GM21737 (cell line): ENCODE results near the gene SOCS1.

Experiments used
- ATAC-seq: cut with Tn5 transposase; IDR thresholded peaks from one replicate; pipeline ENCODE4 v1.9.1; 2021; ENCODE audit warnings: mild to moderate bottlenecking, moderate library complexity; ENCODE audit not compliant: unreplicated experiment

Gene SOCS1

GRCh38 chr16:11289202-11289601, 33.2 kb upstream of the SOCS1 start:
- ATAC-seq, result no peak

DNA sequence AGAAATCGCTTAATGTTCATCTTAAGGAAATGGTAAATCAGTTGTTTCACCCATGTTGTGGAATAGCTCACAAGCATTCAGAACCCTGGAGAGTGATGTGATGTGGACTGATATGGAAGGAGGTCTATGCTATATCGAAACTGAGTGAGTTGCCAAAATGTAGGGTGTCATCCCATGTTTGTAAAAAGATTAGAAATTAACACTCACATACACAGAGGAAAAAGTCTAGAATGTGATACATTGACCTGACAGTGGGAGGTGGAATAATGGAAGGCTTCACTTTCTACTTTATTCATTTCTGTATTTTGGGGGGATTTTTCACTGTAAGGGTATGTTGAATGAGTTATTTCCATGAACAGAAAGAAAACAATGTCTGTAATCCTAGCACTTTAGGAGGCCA, 29.8 kb upstream of the SOCS1 start:
- no peak for ATAC-seq

DNA sequence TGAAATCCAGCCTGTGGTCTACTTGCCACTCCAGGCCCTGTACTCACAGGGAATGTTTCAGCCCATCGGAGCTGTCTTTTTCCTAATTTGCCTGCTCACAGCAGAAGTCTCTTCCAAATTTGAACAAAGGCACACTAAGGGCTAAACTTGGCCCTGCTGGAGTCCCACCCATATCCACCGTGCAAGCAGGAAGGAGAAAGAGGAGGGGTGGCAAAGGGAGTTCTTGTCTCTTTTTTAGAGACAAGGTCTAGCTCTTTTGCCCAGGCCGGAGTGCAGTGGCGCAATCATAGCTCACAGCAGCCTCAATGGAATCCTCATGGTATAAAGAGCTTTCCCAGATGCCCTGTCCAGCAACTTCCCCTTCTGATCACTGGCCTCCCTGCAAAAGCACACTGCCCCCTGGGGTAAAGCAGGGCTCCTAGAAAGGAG, 27.8 kb upstream of the SOCS1 start:
- ATAC-seq, result no peak

DNA sequence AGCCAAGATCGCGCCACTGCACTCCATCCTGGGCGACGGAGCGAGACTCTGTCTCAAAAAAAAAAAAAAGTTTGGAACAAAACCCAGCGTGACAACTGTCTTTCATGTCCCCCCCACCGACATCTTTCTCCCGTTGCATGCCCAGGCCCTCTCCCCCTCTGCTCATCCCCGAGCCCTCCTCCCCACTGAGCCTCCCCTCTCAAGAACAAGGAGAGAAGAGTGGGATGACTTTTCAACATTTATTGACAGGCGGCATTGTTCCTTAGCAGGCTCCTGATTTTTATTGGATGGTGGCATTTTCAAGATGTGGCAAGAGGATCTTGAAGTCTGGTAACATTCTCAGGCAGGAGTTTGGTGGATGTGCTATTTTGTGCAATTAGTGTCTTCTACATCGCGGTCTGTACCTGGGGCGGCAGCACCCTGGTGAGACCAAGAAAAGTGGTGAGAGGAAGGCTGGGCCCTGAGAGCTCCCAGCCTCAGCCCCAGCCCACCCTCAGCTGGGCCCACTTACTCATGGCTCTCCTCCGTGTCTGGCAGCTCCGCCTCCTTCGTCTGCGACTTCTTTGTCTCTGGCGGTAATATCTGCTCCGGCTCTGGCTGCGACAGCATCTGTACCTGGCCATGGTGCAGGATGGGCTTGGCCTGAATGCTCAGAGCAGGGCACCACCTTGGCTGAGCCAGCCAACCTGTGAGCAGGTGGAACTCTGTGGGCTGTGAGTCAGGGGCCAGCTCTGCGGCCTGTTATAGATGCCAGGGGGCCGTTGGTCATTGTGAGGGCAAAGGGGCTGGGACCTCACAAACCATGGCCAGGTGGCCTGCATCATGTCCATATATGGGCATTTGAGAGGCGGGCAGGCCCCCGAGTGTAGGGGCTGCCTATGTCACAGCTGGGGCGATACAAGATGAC, 24.9 kb upstream of the SOCS1 start, which contains the start of gene PRM1:
Gene PRM1 (minus strand): TSS at position 715 of the 907 bp plus-strand sequence. CDS start 92 bp downstream, at position 623.
- ATAC-seq, result no peak

DNA sequence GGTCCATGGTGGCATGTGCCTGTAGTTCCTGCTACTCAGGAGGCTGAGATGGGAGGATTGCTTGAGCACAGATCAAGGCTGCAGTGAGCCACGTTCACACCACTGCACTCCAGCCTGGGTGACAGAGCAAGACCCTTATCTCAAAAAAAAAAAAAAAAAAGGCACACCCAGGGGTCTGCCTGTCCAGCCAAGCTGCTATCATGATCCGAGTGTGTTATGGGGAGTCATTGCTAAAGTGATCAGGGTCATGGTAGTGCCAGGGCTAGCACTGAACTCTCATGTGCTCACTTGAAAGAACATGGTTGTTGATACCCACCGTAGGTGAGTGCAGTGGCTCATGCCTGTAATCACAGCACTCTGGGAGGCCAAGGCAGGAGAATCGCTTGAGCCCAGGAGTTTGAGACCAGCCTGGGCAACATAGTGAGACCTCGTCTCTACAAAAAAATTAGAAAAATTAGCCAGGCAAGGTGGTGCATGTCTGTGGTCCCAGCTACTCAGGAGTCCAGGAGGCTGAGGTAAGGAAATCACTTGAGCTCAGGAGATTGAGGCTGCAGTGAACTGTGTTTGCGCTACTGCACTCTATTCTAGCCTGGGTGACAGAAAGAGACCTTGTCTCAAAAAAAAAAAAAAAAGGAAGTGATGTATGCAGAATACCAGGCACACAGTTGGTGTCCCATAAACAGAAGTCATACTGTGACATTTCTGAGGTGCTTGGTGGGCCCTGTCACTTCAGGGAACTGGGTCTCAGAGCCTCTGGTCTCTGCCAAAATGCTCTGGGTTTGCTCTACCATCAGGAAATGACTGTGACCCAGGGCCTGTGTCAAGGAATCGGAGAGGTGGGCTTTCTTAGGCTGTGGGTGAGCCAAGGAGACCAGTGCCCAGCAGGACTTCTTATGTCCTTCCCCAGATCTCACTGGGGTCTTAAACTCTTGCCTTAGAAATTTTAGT, 23.0 kb upstream of the SOCS1 start:
- ATAC-seq, result no peak

DNA sequence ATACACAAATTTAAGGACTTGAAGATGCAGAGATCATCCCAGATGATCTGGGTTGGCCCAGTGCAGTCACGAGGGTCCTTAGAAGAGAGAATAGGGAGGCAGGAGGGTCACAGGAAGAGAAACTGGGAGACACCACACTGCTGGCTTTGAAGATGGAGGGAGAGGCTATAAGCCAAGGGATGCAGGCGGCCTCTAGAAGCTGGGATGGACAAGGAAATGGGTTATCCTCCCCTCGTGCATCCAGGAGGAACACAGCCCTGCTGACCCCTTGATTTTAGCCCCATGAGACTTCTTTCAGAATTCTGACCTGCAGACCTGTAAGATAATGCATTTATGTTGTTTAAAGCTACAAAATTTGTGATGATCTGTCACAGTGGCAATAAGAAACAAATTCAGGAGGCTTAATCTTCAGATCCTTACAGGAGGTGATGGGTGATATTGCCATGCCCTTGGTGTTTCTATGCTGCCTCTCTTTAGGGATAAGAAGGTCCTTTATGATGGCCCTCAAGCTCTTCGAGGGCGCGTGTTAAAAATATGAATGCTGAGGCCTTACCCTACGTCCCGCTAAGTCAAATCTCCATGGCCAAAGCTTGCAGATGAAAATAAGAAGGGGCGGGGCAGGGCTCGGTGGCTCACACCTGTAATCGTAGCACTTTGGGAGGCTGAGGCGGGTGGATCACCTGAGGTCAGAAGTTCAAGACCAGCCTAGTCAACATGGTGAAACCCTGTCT, 21.8 kb upstream of the SOCS1 start:
- no peak for ATAC-seq

- no peak for ATAC-seq
Observed at GRCh38 chr16:11276896-11277593, 21.0 kb upstream of the SOCS1 start.

GRCh38 chr16:11276143-11276895, 20.3 kb upstream of the SOCS1 start, which contains the start of gene PRM2:
TSS of gene PRM2 (minus strand) at chr16:11276480. CDS start at chr16:11276370, 110 bp downstream.
- no peak for ATAC-seq

DNA sequence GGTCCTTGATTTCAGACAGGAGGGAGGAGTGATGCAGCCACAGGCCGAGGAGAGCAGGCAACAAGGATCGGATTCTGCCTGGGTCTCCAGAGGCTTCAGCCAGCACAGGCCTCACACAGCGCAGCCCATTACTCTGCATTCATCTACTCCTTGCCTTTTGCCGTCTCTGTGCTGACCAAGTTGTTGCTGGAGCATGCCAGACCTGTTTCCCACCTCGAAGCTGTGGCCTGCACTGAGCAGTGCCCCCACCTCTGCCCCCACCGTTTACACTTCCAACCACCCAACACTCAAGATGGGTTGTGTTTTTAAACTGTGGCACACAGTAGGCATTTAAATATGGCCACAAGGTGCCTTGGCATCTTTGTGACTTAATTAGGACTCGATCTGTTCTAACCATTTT, 19.0 kb upstream of the SOCS1 start:
- ATAC-seq, result no peak

- ATAC-seq, result no peak
Observed at GRCh38 chr16:11273721-11274324, 17.8 kb upstream of the SOCS1 start.

DNA sequence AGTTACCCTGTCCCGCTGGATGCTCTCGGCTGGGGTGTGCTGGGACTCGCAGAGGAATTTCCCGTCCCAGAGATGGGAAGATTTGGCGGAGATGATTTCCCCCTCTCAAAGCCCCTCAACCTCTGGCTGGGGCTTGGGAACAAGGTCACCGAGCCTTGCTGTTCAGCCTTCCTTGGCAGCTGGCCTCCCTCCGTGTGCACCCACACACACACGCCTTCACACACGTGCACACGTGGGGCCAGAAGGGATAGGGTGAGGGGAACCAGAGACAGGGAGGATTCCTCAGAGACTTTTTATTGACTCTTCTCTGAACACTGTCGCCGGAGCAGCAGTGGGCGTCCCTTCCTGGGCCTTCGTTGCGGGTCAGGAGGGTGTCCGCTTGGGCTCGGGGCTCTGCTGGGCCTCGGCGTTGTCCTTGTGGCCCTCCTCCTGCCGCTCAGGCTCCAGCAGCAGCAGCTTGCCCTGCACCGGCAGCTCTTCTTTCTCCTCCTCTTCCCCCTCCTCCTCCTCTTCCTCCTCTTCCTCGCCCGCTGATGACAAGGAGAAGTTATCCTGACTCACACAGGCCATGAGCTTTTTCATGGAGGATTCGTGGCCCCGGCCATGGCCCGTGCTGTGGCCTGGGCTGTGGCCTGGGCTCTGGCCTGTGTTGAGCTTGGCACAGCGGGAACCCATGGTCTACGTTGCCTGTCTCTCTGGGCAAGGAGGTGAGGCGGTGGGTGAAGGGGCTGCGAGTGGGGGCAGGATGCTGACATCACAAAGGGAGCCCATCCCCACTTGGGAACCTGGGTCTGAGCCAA, 17.1 kb upstream of the SOCS1 start, which contains the start of gene PRM3:
Gene PRM3 (minus strand): TSS at position 709 of the 800 bp plus-strand sequence. CDS start 34 bp downstream, at position 675.
- no peak for ATAC-seq

DNA sequence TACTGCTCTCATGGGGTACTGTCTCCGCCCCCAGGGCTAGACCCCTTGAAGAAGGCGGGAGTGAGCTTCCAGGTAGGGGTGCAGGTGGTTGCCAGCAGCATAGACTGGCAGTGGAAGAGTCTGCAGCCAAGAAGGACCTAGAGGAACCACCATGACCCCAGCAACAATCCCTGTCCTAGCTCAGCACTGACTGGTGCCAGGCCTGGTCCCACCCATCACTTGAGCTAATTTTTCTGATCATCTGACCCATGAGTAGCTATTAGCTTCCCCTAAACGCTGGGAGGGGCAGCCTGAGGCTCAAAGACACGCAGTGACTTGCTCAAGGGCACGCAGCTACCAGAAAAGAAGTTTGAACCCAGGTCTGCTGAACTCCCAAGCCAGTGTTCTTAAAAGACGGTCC, 16.5 kb upstream of the SOCS1 start:
- ATAC-seq, result no peak

GRCh38 chr16:11271610-11272009, 15.6 kb upstream of the SOCS1 start:
- ATAC-seq, result no peak

- ATAC-seq, result no peak
Observed at GRCh38 chr16:11270602-11271162, 14.7 kb upstream of the SOCS1 start.

- ATAC-seq, result no peak
Observed at GRCh38 chr16:11268921-11269375, 12.9 kb upstream of the SOCS1 start, which contains the start of gene TNP2. TSS of gene TNP2 (minus strand) at chr16:11269325. CDS start at chr16:11269262, 63 bp downstream.

- ATAC-seq, result no peak
Observed at GRCh38 chr16:11265124-11265523, 9.1 kb upstream of the SOCS1 start.

GRCh38 chr16:11264155-11264832, 8.3 kb upstream of the SOCS1 start:
- ATAC-seq, result no peak
